ENCODE data around the gene TMEM245.

DNA sequence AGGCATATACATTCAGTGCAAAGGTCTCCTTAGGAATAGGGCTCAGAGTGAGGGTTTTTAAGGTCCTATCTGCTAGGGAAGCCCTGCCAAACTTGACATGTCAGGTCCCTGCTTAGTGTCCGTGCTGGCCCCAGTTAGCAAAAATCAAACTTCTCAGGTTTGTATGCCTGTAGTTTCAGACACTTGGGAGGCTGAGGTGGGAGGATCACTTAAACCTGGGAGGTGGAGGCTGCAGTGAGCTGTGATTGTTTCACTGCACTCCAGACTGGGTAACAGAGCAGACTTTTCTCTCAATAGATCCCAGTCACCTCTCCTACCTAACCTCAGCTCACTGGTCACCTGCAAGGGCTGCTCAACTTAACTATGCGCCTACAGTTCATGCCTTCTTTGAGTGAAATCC is 18.7 kb upstream of the TMEM245 start:
- TF ChIP-seq CTCF (IDR thresholded peaks at IDR 0.05) (no peak), EZH2 (IDR thresholded peaks at IDR 0.05; ENCODE audit: borderline replicate concordance, insufficient read depth, low read depth, low read length, poor library complexity, severe bottlenecking) (no peak)
